Activated effector memory CD4-positive, alpha-beta T cell treated with anti-CD3 and anti-CD28 coated beads, Interleukin-2, amount 50 U/mL, for 16 hours (primary cell): Measurements from ENCODE around the gene NOL4L.

Experiments used
- DNase-seq: peaks from one replicate; pipeline ENCODE4 v3.0.0-alpha.2; 2020

Gene NOL4L

DNA sequence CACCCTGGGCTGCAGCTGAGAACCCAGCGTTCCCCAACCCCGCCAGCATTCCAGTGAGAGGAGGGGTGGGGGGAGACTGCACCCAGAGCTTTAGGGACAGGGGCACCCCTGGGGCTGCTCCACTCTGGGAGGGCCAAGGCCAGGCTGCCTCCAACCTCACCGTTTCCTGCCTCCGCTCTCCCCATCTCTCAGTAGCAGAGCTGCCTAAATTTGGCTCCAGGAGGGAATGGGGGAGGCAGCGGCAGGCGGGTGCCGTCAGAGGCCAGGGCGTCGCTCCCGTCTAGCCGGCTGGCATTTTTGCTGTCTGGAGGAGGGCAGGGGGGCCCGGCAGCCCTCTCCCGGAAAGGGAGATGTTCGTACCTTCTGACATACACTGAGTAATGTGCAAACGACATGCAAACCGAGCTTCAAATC, 46.6 kb downstream of the NOL4L start:
- peak; percentile 72 for DNase-seq

DNA sequence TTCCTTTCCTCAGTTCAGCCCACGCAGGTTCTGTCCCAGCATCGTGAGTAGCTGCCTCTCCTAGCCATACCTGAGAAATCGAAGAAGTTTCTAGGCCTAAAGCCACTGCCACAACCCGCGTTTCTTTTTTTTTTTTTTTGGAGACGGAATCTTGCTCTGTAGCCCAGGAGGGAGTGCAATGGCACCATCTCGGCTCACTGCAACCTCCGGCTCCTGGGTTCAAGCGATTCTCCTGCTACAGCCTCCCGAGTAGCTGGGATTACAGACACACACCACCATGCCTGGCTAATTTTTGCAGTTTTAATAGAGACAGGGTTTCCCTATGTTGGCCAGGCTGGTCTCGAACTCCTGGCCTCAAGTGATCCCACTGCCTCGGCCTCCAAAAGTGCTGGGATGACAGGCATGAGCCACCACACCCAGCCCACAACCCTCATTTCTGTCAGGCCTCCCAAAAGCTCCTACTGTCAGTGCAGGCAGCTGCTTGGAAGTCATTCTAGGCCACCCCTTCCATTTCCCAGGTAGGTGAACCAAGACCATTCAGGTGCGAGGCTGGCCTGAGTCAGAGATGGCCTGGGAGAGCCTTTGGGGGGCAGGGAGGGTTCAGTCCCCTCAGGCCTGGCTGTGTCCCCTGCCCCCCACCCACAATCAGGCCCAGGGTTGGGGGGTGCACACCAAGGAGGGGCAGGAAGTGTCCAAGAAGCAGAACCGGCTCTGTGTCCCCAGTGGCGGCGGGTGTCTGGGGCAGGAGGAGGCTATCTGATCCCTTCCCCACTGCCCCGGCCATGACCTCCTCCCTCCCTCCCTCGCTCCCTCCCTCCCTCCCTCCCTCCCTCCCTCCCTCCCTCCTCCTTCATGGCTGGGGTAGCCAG, 47.2 kb downstream of the NOL4L start:
- no peak for DNase-seq

DNA sequence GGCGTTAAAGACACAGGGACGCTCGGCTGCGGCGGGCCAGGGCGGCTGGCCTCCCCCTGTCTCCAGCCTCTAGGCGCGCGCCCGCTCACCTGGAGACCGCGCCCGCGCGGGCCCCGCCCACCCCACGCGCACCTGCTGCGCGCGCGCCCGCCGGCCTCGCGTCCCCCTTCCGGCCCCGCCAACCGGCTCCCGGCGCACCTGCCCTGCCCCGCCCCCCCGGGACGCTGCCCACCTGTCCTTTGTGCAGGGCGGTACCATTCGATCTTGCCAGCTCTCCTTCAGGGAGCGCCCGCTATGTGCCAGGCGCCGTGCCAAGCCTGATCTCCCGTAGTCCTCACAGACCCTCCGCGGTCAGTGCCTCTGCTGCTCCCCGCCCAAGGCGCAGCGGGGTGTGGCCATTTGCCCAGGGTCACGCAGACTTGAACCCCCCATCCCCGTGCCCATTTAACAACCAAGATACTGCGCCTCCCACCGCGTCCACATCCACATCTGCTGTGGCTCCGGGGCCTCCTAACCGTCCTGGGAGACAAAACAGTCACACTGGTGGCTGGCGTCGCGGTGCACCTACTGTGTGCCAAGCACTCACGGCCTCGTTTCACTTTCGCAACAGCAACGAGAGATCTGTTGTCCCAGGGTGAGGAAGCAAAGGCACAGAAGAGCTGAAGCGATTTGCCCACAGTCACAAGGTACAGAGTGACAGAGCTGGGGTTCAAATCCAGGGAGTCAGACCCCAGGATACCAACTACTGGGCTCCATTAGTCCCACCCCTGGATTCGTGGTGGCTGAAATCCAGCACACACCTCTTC, 48.1 kb downstream of the NOL4L start:
- peak; percentile 87 for DNase-seq

DNA sequence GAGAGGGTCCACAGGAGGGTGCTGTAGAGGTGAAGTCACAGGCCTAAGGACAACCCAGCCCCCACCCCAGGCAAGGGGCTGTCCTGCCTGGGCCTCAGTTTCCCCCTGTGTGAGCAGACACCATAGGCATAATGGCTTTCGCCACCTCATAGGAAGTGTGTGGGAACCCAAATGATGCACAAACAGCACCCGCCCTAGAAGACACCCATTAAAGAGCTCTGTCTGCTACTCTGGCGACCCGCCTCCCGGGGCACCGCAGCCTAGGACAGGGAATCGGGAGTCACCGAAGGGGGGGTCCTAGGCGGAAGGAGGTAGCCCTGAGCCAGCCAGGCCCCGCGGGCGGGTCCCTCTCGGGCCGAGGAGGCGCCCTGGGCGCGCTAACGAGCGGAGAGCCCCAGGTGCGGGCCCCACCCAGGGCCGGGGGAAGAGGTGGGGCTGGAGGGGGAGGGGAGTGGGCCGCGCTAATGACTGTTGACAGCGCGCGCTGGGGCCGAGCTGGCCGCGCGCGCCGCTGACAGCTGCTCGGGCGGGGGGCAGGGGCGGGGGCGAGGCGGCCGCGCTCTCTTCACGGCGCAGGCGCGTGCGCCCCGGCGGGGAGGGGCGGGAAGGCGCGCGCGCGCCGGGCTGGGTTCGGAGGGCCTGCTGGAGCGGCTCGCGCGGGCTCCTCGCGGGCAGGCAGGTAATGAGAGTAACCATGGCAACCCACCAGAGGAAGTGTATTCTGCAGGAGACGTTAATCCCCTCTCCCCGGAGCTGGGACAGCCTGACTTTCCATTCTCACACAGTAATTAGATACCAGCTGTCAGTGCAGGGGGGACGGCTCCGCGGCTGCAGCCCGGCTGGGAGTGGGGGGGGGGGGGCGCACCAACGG, 48.9 kb downstream of the NOL4L start:
- peak; percentile 91 for DNase-seq

- peak; percentile 75 for DNase-seq
Measured at GRCh38 chr20:32535316-32535952, 49.7 kb downstream of the NOL4L start.

GRCh38 chr20:32534661-32535240, 50.4 kb downstream of the NOL4L start:
- DNase-seq = peak; percentile 85

GRCh38 chr20:32533732-32534131, 51.4 kb downstream of the NOL4L start:
- DNase-seq = no peak

- no peak for DNase-seq
Measured at GRCh38 chr20:32532246-32532645, 52.9 kb downstream of the NOL4L start.

GRCh38 chr20:32528905-32529670, 56.0 kb downstream of the NOL4L start:
- no peak for DNase-seq

GRCh38 chr20:32528171-32528891, 56.8 kb downstream of the NOL4L start:
- no peak for DNase-seq

- no peak for DNase-seq
Measured at GRCh38 chr20:32527447-32528055, 57.6 kb downstream of the NOL4L start.

DNA sequence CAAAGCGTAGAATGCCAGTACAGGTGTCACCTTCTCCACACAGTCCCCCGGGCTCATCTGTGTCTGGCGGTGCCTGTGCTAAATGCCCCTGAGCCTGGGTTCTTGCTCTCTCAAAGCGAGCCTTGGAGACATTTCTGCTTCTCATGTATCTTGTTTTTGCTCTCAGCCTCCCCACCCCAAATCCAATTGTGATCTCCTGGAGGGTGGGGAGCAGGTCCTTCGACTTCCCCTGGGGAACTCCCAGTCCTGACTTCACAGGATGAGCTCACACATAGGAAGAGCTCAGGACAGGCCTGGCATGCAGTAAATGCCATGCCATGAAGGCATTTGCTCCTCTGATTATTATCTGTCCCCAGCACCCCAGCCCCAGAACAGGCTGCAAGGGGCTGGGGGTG, 58.1 kb downstream of the NOL4L start:
- DNase-seq = no peak

GRCh38 chr20:32526541-32526940, 58.6 kb downstream of the NOL4L start:
- no peak for DNase-seq

DNA sequence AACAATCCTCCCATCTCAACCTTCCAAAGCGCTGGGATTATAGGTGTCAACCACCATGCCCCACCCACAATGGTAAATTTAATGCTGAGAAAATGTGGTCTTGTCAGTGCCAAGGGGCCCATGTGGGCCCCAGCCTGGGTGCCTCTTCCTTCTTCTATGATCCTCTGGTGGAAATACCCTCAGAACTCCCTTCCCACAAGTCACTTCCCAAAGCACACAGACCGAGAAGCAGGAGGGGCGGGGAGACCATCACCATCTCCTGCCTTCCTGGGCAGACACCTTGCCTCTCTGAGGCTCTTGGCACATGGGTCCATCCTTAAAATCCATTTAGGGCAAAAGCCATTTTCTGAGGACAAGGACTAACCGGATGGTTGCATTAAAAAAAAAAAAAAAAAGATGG, 59.0 kb downstream of the NOL4L start:
- DNase-seq = no peak

- no peak for DNase-seq
Measured at GRCh38 chr20:32524829-32525501, 60.2 kb downstream of the NOL4L start.

- no peak for DNase-seq
Measured at GRCh38 chr20:32523613-32524213, 61.4 kb downstream of the NOL4L start.

- no peak for DNase-seq
Measured at GRCh38 chr20:32522776-32523612, 62.1 kb downstream of the NOL4L start.

DNA sequence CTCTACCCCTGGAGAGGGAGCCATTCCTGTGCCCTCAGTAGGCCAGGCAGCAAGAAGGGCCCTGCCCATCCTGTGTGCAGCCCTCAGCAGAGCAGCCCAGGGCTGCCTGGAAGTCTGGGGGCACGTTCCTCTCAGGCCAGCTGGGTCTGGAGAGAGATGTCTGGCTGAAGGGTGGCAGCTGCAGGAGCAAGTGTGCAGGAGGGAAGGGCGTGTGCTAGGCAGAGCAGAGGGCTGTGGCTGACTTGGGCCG, 62.7 kb downstream of the NOL4L start:
- DNase-seq = no peak
